LNCaP clone FGC (cell line): ENCODE measurements around the gene PKD1L1.
"Not testable (repeated sequence)": the region's sequence is repeated elsewhere in the genome, so short reads cannot be mapped to it uniquely, and the experiment has no call there.

Source experiments
- DNase-seq: peaks from one replicate; pipeline ENCODE4 v3.0.0-alpha.2; 2011; ENCODE audit warnings: low read depth
- H3K4me3 ChIP-seq: 2 replicates; pipeline ENCODE4 v1.5.1; 2011; ENCODE audit warnings: mild to moderate bottlenecking, low read depth, low read length, control low read depth
- TF ChIP-seq, protein P1 (sequence below): IDR thresholded peaks from 2 replicates; pipeline ENCODE4 v1.5.1; 2012; ENCODE audit warnings: mild to moderate bottlenecking; ENCODE audit not compliant: control insufficient read depth, insufficient read depth; ENCODE audit errors: extremely low read depth

The PKD1L1 gene

GRCh38 chr7:47762207-47762606 lies 186.1 kb downstream of the PKD1L1 start:
- no peak for DNase-seq
- H3K4me3 ChIP-seq: no peak overlapping the region
- TF ChIP-seq, protein P1, sequence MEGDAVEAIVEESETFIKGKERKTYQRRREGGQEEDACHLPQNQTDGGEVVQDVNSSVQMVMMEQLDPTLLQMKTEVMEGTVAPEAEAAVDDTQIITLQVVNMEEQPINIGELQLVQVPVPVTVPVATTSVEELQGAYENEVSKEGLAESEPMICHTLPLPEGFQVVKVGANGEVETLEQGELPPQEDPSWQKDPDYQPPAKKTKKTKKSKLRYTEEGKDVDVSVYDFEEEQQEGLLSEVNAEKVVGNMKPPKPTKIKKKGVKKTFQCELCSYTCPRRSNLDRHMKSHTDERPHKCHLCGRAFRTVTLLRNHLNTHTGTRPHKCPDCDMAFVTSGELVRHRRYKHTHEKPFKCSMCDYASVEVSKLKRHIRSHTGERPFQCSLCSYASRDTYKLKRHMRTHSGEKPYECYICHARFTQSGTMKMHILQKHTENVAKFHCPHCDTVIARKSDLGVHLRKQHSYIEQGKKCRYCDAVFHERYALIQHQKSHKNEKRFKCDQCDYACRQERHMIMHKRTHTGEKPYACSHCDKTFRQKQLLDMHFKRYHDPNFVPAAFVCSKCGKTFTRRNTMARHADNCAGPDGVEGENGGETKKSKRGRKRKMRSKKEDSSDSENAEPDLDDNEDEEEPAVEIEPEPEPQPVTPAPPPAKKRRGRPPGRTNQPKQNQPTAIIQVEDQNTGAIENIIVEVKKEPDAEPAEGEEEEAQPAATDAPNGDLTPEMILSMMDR: no peak

DNA sequence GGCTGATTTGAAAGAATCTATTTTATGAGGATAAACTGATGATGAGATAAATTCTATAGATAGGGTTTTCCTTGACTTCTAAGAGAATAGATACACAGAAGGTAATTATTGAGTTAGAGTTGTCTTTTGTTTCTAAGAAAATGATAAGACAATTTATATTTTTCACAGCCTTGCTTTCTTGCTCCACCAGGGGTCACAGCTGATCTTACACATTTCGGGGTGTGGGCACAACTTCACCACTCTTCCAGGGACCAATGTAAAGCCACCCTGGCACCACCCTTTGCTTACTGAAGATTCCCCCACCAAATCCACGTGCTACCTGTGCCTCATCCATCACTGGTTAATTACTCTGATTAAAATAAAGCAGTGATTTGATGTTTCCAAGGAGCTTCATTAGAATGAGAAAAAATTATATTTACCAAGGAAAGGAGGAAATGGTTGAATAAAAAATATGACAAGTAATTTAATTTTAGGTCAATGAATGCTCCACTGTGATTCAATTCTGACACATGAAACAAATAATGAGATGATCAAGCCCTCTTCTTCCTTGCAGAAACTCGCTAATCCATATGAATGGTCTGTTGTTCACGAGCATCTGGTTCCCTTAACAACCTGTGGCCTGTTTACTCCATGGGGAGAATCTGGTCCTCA lies 189.1 kb downstream of the PKD1L1 start:
- TF ChIP-seq, protein P1: peak; percentile 9; the same call in 1 of the 2 replicates
- no peak for DNase-seq
- no peak overlapping the region for H3K4me3 ChIP-seq

DNA sequence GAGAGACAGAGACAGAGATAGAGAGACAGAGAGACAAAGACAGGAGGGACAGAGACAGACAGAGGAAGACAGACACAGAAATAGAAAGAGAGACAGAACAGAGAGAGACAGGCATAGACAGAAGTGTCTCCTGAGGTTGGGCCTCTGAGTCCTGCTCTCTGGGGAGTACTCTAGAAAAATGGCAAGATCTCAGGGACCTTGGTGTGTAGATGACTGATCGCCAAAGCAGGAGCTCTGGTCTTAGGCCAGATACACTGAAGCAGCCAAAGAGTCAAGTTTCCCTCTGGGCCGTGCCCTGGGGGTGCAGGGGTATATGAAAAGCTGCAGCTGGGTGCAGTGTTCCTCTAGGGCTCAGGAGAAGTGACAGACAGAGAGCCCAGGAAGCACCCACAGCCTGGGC lies 189.7 kb downstream of the PKD1L1 start:
- no peak overlapping the region for H3K4me3 ChIP-seq
- TF ChIP-seq, protein P1: no peak

DNA sequence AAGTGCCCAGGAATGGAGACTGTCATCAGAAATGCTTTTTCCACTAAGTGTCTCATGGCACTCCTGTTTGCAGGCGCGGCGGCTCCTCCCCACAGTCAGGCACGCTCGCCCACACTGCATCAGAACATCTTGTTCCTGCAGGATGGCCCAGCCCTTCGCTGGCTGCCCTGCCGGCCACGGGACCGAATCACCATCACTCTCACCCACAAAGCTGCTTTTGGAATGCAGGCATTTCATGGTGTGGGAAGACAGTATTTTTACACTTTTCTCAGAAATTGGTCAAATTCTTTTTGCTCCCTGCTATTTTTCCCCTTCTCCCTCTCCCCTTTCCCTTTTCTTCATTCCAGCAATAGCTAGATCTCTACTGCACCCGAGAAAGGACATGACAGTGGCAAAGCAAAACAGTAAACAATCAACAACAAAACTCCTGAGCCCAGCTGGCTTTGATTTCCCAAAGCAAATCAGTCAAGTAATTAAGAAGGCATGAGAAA lies 190.3 kb downstream of the PKD1L1 start:
- TF ChIP-seq, protein P1: no peak
- DNase-seq: no peak
- no peak overlapping the region for H3K4me3 ChIP-seq

More for the DNA sequence above, 189.7 kb downstream of the PKD1L1 start:
- DNase-seq: no peak

DNA sequence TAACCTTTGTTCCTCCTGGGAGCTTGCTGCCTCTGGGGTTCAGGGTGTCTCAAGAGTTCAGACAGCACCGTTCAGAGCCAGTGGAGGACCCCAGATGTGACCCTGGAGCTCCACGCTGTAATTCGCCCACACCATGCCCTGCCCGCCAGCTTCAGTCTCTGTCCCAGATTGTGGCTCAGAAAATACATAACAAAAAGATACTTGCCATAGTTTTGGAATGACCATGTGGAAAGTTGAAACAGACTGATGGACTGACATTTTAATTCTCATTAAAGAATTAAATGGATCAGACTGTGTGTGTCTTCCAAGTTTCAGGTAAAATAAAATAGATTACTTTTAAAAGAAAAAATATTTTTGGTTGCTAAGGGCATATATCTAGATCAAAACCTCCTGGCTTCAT lies 191.6 kb downstream of the PKD1L1 start:
- H3K4me3 ChIP-seq: no peak overlapping the region
- no peak for DNase-seq
- TF ChIP-seq, protein P1: no peak

DNA sequence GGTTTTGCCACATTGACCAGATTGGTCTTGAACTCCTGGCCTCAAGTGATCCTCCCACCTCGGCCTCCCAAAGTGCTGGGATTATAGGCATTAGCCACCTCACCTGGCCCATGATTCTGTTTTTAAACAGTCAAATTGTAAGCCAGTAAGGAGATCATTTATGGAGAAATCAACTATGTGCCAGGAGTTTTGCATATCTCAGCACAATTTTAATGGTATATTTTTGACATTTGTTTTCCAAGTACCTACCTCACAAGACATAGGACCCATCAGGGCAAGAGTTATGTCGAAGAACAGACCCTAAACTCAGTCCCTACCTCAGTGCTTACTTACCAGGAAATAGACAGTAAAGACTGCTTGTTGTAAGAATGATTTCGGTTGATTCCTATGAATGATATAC lies 193.0 kb downstream of the PKD1L1 start:
- TF ChIP-seq, protein P1: no peak
- no peak overlapping the region for H3K4me3 ChIP-seq
- no peak for DNase-seq

DNA sequence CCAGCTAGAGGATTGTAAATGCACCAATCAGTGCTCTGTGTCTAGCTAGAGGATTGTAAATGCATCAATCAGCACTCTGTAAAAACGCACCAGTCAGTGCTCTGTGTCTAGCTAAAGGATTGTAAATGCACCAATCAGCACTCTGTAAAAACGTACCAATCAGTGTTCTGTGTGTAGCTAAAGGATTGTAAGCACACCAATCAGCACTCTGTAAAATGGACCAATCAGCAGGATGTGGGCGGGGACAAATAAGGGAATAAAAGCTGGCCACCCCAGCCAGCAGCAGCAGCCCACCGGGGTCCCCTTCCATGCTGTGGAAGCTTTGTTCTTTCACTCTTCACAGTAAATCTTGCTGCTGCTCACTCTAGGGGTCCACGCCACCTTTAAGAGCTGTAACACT lies 196.5 kb downstream of the PKD1L1 start:
- not testable (repeated sequence) for H3K4me3 ChIP-seq, DNase-seq

DNA sequence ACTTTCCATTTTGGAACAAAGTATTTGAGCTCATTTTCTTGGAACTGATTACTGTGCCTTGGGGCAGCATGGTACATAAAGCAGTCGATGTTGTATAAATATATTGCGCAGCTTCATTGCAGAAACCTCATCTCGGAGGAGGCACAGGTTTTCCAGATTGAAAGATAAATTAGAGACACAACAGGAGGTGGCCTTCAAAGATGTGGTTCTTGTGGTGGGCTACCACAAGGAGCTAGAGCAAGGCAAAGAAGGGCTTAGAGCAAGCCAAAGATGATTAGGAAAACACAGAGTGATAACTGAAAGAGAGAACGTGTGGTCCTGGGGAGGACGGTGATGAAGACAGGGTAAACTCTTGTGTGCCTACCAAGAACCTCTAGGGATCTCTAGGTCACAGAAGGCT lies 197.2 kb downstream of the PKD1L1 start:
- no peak overlapping the region for H3K4me3 ChIP-seq
- no peak for DNase-seq
- TF ChIP-seq, protein P1: no peak
